Neural crest cell (in vitro differentiated cells): ENCODE data around the gene TAPT1. TPM values are rescaled to one million over a fixed set of nuclear protein-coding genes. Genes with fewer than 3 reads are reported as not detected.

Experiments
- DNase-seq: peaks from one replicate; pipeline ENCODE4 v3.0.0; 2021; ENCODE audit warnings: low read depth, mixed read lengths, low spot score
- H3K27ac Mint-ChIP-seq: one replicate; pipeline ENCODE4 v1.8.0; 2021; ENCODE audit warnings: mild to moderate bottlenecking, mixed read lengths; ENCODE audit not compliant: unreplicated experiment
- H3K27me3 Mint-ChIP-seq: 2 replicates; pipeline ENCODE4 v1.8.0; 2021; ENCODE audit warnings: low read depth, mild to moderate bottlenecking, mixed read lengths
- H3K36me3 Mint-ChIP-seq: 2 replicates; pipeline ENCODE4 v1.8.0; 2021; ENCODE audit warnings: low read depth, mild to moderate bottlenecking, mixed read lengths
- H3K4me1 Mint-ChIP-seq: 2 replicates; pipeline ENCODE4 v1.8.0; 2021; ENCODE audit warnings: mixed read lengths
- H3K4me3 Mint-ChIP-seq: one replicate; pipeline ENCODE4 v1.8.0; 2021; ENCODE audit warnings: mild to moderate bottlenecking, mixed read lengths
- H3K9me3 Mint-ChIP-seq: 2 replicates; pipeline ENCODE4 v1.8.0; 2021; ENCODE audit warnings: mixed read lengths
- total RNA-seq: library from RNA; stranded (reverse); gene quantifications from 2 replicates; pipeline ENCODE4 v1.2.1, GENCODE V29; 2021
- TF ChIP-seq, protein P1 (sequence below): fragments of 200-600 bp; sonication (generic); conservative IDR thresholded peaks from 2 replicates; pipeline ENCODE4 v1.5.0; 2021; ENCODE audit warnings: antibody characterized with exemption, mild to moderate bottlenecking

TAPT1 gene
- total RNA-seq, 1 donor from 2014 or later: 18.1 TPM

DNA sequence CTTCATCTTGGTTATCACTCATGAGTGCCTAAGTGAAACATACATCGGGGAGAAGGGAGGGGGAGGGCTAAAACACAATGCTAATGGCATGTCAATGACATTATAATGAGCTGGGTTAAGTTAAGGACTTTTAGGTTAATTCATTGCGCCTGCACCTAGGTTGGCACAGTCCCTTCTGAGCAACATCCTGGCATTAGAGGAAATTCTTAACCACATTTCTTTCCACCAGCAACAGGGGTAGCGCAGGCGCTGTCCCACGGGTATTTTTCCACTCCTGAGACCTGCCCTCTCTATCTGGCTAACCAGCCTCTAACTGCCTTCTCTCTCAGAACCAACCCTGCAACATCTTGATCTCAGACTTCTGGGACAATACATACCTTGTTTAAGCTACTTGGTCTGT is 103.5 kb downstream of the TAPT1 start:
- Mint-ChIP-seq H3K27me3 (no peaks in the 10 kb centered on the region), H3K4me1 (no peaks in the 10 kb centered on the region), H3K4me3 (no peak overlapping the region), H3K36me3 (no peaks in the 10 kb centered on the region), H3K27ac (no peak overlapping the region), H3K9me3 (no peaks in the 10 kb centered on the region)
- TF ChIP-seq, protein P1, sequence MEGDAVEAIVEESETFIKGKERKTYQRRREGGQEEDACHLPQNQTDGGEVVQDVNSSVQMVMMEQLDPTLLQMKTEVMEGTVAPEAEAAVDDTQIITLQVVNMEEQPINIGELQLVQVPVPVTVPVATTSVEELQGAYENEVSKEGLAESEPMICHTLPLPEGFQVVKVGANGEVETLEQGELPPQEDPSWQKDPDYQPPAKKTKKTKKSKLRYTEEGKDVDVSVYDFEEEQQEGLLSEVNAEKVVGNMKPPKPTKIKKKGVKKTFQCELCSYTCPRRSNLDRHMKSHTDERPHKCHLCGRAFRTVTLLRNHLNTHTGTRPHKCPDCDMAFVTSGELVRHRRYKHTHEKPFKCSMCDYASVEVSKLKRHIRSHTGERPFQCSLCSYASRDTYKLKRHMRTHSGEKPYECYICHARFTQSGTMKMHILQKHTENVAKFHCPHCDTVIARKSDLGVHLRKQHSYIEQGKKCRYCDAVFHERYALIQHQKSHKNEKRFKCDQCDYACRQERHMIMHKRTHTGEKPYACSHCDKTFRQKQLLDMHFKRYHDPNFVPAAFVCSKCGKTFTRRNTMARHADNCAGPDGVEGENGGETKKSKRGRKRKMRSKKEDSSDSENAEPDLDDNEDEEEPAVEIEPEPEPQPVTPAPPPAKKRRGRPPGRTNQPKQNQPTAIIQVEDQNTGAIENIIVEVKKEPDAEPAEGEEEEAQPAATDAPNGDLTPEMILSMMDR: no peak
- no peak for DNase-seq

DNA sequence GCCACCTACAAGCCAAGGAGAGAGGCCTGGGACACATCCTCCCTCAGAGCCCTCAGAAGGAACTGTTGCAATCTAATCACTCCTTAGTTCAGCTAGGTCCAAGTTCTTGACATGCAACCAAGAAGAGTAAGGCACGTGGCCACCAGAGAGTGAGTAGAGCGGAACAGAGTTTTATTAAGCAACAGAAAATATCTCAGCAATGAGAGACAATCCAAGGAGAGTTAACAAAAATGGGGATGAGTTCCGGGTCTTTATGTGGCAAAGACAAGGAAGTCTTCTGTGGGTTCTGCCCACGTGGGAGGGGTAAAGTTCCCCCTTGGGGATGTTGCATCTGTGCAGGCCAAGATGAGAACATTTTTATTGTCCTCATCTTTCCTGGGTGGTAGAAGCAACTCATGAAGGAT is 104.0 kb downstream of the TAPT1 start:
- Mint-ChIP-seq H3K36me3 (no peaks in the 10 kb centered on the region), H3K9me3 (no peaks in the 10 kb centered on the region), H3K27ac (no peak overlapping the region), H3K4me1 (no peaks in the 10 kb centered on the region), H3K4me3 (no peak overlapping the region), H3K27me3 (no peaks in the 10 kb centered on the region)
- TF ChIP-seq, protein P1: no peak
- no peak for DNase-seq

DNA sequence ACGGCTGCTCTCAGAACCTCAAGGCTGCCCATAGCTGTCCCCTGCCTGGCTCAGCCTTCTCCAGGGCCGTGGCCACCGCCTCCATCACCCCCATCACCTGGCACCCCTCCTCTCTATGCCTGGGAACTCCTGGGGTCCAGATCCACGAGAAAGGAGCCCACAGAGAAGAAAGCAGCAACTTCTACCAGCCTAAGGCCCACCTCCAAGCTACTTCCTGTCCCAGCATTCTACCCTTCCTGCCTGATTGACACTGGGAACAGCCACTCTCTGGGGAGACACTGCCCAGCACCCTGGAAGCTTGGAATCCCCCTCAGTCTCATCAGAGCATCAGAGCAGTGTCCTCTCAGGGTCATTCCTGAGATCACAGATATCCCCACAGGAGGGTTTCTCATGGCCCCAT is 105.6 kb downstream of the TAPT1 start:
- DNase-seq: no peak
- TF ChIP-seq, protein P1: no peak
- Mint-ChIP-seq H3K27me3 (no peaks in the 10 kb centered on the region), H3K27ac (no peak overlapping the region), H3K9me3 (no peaks in the 10 kb centered on the region), H3K4me3 (no peak overlapping the region), H3K4me1 (peaks cover 3% of the 10 kb centered on the region), H3K36me3 (no peaks in the 10 kb centered on the region)

GRCh38 chr4:16119981-16120380 is 106.3 kb downstream of the TAPT1 start:
- no peaks in the 10 kb centered on the region for H3K36me3 Mint-ChIP-seq

GRCh38 chr4:16118090-16118489 is 108.2 kb downstream of the TAPT1 start:
- no peaks in the 10 kb centered on the region for H3K9me3 Mint-ChIP-seq
- no peak overlapping the region for H3K4me3 Mint-ChIP-seq
- peaks cover 3% of the 10 kb centered on the region for H3K4me1 Mint-ChIP-seq

More at GRCh38 chr4:16119981-16120380, 106.3 kb downstream of the TAPT1 start:
- no peak for DNase-seq
- H3K27ac Mint-ChIP-seq: no peak overlapping the region
- H3K27me3 Mint-ChIP-seq: no peaks in the 10 kb centered on the region
- H3K4me3 Mint-ChIP-seq: no peak overlapping the region
- peaks cover 3% of the 10 kb centered on the region for H3K4me1 Mint-ChIP-seq
- no peaks in the 10 kb centered on the region for H3K9me3 Mint-ChIP-seq
- TF ChIP-seq, protein P1: no peak

More at GRCh38 chr4:16118090-16118489, 108.2 kb downstream of the TAPT1 start:
- TF ChIP-seq, protein P1: no peak
- DNase-seq: no peak
- Mint-ChIP-seq H3K27ac (no peak overlapping the region), H3K27me3 (no peaks in the 10 kb centered on the region), H3K36me3 (no peaks in the 10 kb centered on the region)
